Measurements from ENCODE around the gene FANCC.
A peak's percentile ranks its signal among the peaks of the same experiment; 100 is the strongest.
"Not testable (repeated sequence)": the region's sequence is repeated elsewhere in the genome, so short reads cannot be mapped to it uniquely, and the experiment has no call there.

FANCC gene

DNA sequence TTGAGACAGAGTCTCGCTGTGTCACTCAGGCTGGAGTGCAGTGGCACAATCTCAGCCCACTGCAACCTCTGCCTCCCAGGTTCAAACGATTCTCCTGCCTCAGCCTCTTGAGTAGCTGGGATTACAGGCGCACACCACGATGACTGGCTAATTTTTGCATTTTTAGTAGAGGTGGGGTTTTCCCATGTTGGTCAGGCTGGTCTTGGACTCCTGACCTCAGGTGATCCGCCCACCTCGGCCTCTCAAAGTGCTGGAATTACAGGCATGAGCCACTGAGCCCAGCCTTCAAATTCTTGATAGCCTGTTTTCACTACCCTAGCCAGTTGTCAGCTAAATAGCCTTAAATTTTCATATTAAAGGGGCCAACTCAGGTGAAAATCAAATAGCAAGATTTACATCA, 11.6 kb upstream of the FANCC start:
- not testable (repeated sequence) for DNase-seq (ENCODE audit: low read depth in 2 of 2)

DNA sequence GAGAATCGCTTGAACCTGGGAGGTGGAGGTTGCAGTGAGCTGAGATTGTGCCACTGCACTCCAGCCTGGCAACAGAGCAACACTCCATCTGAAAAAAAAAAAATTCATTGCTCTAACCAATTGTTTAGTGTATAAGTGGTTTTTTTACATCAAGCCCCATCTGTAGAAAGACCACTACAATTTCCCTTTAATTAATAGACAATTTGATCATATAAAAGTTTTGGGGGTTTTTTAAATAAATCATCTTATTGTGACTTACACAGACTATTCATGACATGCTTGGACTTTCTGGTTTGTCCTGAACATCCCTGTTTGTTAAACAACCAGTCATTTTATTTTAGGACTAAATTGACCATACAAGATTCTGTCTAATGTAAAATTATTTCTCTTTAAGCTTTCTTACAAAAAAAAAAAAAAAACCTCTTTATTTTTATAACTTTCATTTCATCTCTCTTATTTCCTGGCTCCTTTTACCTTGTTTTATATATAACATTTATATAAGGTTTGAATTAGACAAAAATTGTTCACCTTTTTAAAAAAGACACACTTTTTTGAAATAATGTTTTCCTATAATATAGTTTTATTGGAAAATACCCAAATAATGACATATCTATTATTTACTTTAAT, 9.8 kb upstream of the FANCC start:
- DNase-seq (ENCODE audit: low read depth in 2 of 2), result no peak

DNA sequence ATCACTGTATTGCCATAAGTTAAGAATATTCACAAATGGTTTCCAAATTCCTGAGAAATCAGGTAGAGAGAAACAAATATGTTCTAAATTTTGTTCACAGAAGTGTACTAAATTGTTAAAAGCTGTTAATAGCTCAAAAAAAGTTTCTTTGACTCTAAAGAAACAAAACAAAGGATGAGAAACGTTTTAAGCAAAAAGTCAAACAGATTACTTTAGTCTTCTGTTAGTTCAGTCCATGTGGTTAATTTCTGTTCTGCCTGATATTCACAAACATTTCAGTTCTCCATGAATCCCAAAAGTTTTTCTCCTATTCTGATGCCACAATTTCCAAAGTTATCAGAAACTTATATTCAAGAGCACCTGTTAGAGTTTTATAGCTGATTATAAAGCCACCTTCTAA, 7.7 kb upstream of the FANCC start:
- no peak for DNase-seq (ENCODE audit: low read depth in 2 of 2)

DNA sequence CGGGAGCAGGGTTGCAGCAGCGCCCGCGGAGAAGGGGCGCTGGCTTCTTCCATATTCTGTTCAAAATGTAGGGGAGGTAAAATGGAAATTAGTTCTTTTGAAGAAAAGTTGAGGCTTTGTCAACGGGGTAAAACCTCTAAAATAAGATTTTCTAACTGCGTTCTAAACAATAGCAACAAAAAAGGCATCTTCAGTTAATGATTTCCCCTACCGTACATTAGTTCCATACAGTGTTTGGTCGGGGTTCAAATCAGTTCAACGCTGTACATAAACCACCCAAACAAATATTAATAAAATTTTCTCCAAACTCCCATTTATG, 343 bp upstream of the FANCC start:
- DNase-seq (ENCODE audit: low read depth in 2 of 2), result no peak

DNA sequence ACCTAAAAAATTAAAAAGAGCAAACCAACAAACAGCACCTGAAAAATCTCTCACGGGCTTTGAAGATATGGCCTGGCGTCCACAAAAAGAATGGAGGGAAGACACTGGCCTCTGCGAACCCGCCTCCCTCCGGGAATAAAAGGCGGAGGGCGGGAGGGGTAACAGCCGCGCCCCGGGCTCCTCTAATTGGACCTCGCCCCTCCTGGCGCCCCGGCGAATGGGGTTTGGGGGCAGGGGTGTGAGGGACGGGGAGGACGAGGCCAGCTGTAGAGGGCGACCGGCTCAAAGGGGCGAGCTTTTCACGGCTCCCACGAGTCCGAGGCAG, 753 bp downstream of the FANCC start:
- peak in 1 of 2 donors; percentile 41 for DNase-seq (ENCODE audit: low read depth in 2 of 2)

DNA sequence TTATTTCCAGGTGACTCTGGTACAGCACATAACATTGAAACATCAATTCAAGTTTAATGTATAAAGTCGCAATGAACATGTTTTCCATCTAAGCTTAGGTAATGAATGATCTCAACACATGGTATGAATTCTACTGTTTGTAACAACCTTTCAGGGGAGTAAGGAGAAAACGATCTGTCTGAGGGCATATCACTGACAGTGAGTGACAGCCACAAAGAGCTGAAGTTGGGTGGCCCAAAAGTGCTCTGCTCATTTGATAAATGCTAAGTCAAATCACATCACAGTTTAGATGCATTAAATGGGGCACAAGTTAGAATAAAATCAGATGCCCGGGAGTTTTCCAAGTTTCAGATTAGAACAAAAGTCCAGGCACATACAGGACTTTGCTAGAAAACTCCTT, 1.2 kb downstream of the FANCC start:
- no peak for DNase-seq (ENCODE audit: low read depth in 2 of 2)

DNA sequence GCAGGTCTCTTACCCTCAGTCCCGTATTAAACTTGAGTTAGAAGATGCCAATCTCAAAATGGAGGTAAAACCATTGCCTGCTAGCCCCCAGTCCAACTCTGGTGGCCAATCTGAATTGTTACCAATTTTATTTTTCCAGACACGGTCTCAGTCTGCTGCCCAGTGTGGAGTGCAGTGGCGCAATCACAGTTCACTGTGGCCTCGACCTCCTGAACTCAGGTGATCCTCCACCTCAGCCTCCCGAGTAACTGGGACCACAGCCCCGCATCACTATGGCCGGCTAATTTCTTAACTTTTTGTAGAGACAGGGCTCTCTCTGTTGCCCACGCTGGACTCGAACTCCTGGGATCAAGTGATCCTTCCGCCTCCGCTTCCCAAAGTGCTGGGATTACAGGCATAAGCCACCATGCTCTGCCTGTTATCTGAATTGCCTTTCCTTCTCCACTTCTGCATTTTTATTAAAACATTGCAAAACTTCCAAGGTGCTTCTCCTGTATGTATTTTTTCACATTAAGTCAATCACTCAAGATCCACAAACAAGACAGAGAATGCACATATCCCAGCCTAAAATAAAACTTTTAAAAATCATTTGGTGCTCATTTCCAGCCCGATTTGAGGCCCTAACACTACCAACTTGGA, 2.3 kb downstream of the FANCC start:
- DNase-seq (ENCODE audit: low read depth in 2 of 2), result no peak

DNA sequence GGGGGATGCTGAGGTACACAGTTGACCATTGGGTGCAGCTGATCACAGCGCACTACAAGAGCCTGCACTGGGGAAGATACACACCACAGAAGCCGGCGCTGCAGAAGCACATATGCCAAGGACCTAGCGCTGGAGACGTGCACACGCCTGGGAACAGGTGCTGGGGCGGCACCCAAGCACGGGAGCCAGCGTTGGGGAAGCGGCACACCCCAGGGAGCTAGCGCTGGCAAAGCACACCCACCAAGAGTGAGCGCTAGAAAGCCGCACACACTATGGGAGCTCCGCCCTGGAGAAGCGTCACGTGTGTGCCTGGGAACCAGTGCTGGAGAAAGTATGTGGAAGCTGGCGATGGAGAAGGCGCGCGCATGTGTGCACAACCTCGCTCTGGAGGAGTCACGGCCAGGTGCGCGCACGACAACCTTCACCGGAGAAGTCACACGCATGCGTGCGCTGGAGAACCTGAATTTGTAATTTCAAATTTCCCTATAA, 4.5 kb downstream of the FANCC start:
- no peak for DNase-seq (ENCODE audit: low read depth in 2 of 2)

DNA sequence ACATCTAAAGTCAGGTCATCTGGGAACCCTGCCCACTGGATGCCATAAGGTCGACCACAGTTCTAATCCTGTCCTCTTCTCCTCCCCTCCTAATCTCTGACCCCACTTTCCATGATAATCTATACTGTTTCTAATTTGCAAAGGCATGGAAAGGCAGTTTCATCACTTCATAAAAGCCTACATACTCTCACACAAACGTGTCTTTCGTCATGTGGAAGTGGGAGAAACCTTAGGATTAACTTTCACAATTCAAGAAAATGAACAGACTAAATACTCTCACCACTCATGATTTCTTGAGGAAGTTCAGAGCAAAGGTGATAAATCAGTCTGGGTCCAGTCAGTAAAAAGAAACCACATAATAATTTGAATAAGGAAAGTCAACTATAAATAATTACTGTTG, 5.5 kb downstream of the FANCC start:
- DNase-seq (ENCODE audit: low read depth in 2 of 2), result no peak

DNA sequence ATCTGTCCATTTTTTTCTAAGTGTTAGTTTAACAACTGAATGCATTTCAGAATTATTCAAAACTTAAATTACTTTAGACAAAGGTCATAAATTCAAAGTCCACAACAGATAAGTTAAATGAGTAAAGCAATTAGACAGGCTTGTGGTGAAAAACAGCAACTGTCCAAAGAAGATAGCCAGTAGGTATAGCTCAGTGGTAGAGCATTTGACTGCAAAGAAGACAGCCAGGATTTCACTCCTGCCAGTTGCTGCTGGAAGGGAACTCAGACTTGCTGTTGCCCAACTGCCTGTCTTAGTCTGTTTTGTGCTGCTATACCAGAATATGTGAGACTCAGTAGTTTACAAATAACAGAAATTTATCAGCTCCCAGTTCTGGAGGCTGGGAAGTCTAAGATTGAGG, 10.0 kb downstream of the FANCC start:
- no peak for DNase-seq (ENCODE audit: low read depth in 2 of 2)

DNA sequence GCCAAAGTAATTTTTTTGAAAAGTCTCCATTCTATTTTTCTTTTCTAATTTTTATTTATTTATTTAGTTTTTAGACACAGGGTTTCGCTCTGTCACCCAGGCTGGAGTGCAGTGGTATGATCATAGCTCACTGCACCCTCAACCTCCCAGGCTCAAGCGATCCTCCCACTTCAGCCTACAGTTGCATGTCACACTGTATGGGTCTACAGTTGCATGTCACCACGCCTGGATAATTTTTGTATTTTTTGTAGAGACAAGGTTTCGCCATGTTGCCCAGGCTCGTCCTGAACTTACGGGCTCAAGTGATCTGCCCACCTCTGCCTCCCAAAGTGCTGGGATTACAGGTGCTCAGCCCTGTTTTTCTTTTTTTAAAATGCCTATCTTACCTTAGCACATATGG, 10.7 kb downstream of the FANCC start:
- DNase-seq (ENCODE audit: low read depth in 2 of 2), result no peak

DNA sequence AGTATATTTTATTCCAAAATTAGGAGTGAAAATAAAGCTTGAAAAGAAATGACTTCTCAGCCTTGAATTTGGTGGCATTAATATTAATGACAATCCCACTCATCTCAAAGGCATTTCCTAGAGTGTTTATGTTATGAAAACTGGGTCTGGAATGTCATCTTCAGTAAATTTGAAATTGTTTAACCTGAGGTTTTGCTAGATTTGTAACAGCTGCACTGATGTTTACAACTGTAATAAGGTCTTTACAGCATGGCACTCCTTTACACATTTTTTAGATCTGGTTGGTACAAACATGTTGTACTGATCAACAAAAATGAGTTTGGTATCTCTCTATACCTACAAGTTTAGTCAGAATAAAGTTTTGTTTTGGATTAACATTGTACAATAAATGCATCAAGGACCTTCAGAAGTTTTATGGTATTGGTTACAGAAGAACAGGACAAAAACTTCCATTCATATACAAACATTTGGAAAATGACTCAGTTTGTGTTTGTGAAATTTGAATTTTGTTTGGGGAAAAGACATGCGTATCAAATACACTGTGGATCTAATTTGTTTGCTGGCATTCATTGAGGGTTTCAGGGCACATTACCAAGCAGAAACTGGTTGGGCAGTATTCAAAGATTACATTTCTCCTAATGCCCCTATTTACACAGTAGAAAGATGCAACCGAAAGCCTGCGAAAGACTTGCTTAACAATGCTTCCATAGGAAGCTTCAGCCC, 11.6 kb downstream of the FANCC start:
- DNase-seq (ENCODE audit: low read depth in 2 of 2), result no peak

DNA sequence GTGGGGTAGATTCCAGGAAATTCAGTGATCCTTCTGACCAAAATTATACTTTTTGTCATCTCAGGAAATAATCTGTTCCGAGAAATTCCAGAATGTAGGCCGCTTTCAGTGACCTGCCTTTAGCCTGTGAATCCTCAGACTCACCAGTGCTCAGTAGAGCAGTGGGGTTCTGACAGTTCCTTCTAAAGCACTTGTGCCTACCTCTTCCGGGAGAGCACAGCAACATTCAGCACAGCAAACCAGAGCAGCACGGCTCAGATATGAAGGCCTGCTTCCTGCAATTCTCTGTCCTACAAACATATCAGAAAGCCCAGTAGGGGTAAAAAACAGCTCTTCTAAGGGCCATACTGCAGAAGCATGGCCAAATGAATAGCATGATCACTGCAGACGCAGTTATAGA, 15.0 kb downstream of the FANCC start:
- no peak for DNase-seq (ENCODE audit: low read depth in 2 of 2)

DNA sequence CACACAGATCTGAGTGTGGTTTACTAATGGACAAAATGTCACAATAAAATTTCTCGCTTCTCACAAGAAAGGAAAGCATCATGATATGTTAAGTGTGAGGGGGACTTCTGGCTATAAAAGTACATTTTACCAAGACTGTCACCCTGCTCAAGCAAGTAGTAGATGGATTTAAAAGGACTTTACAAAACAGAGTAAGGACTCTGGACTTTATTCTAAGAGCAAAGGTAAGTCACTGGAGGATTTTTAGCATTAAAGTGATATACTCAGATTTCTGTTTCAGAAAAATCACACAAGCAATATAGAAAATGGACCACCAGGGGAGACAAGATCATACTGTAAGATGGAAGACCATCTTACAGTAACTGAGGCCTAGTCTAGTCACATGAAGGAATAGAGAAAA, 19.7 kb downstream of the FANCC start:
- DNase-seq (ENCODE audit: low read depth in 2 of 2), result no peak

DNA sequence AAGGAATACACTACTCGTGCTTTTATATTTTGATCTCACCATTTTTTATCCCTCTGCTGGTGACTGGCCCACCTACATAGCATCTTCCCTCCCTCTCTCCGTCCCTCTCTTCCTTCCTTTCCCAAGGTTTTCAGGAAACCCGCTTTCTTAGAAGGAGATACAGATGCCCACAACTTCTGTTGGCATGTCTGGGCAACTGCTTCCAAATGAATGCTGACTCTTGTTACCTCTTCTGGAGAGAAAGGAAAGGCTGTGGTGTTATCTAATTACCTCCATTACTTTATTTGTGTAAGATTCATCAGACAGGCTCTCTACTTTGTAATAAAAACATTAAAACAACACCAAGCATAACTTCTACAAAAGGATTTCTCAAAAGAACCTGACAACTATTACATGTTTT, 20.2 kb downstream of the FANCC start:
- no peak for DNase-seq (ENCODE audit: low read depth in 2 of 2)

DNA sequence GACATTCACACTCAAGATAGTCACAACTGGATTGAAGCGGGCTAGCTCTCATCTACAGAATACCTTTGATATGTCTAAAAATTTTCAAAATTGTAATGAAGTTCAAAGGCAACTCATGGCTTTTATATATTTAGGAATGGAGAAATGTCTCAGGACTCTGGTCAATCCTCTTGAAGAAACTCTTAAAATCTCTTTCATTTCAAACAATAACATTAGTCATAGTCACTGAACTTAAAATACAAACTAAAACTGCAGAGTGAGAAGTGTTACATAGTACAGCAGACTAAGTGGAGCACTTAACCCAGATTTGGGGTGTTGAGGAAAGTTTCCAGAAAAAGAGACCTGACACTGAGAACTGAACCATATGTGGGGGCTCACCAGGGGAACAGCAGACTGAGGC, 20.7 kb downstream of the FANCC start:
- DNase-seq (ENCODE audit: low read depth in 2 of 2), result no peak

DNA sequence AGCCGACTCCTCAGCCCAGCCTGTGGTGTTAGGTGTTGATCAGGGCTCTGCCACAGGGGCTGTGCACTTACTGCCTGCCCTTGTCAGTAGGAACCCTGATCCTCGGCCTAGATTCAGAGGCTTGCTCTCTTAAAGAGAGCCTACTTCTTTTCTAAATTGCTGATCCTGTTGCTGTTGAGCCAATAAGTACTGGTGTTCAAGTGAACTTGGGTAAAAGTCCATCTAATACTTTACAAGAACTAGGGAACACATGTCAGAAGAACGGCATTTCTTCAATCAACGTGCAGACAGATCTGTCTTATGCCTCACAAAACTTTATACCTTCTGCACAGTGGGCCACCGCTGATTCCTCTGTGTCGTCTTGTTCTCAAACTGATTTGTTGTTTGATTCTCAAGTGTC, 24.2 kb downstream of the FANCC start:
- DNase-seq (ENCODE audit: low read depth in 2 of 2), result not testable (repeated sequence)

DNA sequence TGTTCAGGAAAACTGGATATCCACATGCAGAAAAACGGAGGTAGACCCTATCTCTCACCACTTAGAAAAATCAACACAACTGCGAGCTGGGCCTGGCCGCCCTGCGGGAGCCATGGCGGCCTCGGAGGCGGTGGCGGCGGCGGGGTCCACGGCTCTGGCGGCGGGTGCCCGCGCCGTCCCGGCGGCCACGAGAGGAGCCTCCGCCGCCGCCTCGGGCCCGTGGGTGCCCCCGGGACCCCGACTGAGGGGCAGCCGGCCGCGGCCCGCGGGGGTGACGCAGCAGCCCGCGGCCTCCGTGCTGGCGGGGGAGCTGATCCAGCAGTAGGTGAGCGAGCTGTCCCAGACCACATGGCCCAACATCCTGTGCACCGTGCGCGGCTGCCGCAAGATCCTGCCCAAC, 25.3 kb downstream of the FANCC start:
- no peak for DNase-seq (ENCODE audit: low read depth in 2 of 2)

DNA sequence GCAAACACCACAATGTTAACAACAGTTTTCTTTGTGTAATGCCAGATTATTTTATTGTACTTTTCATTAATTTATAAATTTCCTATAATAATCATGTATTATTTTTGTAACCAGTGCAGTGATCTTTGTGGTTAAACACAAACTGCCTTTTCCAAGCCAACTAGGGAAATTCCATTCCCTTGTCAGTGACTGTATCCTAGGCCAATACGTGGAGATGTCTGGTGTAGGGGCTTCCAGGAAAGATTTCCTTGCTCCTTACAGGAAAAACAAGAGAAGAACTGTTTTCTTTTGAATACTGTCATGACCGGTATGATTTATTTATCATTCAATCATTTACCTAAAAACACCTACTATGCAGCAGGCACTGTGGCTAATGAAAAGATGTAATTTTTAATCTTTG, 31.4 kb downstream of the FANCC start:
- DNase-seq (ENCODE audit: low read depth in 2 of 2), result no peak

DNA sequence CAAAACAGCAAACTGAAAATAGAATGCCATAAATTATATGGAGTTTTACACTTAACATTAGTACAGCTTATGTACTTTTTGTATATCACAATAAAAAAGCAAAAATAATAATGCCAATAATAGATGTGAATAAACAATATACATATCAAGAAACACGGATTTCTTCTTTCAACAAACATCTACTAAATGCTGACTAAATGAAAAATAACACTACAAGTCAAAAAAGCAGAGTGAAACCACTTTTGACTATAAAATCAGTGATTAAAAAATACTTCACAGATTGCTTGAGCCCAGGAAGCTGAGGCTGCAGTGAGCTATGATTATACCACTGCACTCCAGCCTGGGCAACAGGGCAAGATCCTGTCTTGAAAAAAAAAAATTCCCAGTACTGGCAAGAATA, 32.2 kb downstream of the FANCC start:
- no peak for DNase-seq (ENCODE audit: low read depth in 2 of 2)

DNA sequence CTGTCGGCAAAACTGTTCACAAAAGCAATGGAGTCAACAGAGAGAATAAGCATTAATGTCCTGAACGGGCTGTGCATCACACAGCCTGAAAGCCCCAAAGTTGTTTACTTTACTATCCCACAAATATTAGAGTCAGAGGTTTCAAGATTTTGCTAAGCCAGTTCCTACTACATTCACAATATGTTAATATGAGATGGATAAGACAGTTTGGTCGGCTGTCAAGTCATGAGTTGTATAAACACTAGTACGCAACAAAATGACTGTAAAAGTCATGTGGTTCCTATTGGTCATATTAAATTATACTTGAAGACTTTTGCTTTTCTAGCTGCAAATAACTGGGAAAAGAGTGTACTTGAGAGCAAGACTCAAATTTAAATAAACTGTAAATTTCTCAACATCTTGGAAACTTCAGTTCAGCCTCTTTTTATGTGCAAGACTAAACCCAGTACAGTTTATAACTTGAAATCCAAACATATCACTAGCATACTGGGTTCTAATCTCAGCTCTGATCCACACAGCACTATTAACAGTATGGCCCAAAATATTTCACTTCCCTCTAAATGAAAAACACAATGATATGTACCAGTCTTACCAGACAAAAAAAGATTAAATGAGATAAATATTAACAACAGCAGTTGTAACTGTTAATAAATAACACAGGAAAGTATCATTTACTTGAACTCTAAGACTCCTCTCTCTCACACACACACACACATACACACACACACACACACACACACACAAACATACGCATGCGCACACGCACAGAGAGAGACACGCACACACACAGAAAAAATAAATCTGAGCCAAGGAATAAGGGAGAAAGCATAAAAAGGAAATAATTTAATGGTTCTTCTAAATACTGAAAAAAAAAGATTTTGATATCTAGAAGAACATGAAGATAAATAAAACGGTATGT, 33.1 kb downstream of the FANCC start:
- DNase-seq (ENCODE audit: low read depth in 2 of 2), result no peak

DNA sequence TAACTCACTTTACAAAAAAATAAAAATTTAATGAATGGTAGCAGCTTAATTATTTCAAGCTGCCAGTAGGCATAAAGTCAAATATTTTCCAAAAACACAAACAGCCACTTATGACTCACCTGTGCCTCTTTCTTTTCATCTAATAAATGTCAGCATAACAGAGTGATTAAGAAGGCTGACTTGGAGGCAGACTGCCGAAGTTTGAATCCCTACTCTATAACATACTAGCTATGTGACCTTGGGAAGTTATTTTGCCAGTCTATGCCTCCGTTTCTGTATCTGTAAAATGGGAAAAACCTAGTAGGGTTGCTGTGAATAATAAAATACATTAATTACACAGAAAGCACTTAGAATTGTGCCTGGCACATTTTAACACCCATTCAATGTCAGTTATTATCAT, 33.8 kb downstream of the FANCC start:
- no peak for DNase-seq (ENCODE audit: low read depth in 2 of 2)

DNA sequence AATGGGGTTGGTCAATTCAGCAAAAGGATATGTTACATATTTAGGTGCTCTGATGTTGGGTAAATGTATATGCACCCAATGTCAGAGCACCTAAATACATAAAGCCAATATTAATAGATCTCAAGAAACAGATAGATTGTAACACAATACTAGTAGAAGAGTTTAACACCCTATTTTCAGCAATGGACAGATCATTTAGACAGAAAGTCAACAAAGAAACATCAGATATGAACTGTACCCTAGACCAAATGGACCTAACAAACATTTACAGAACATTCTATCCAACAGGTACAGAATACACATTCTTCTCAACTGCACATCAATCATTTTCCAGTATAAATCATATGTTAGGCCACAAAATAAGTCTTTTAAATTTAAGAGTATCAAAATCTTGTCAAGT, 35.2 kb downstream of the FANCC start:
- no peak for DNase-seq (ENCODE audit: low read depth in 2 of 2)
